Measurements from ENCODE around the gene ESYT2. TPM values are rescaled to one million over a fixed set of nuclear protein-coding genes. Genes with fewer than 3 reads are reported as not detected.
A peak's percentile ranks its signal among the peaks of the same experiment; 100 is the strongest.
"Not testable (repeated sequence)": the region's sequence is repeated elsewhere in the genome, so short reads cannot be mapped to it uniquely, and the experiment has no call there.

Gene ESYT2
- total RNA-seq, 2 donors from 2014 or later: 60.0 to 75.9 TPM

- H3K4me1 ChIP-seq: peaks cover 0 to 18% of the 10 kb centered on the region in 2 donors
Observed at GRCh38 chr7:158705234-158705850, 124.0 kb downstream of the ESYT2 start.

GRCh38 chr7:158704524-158705233 is 124.6 kb downstream of the ESYT2 start, which contains the start of gene NCAPG2:
Gene NCAPG2 (minus strand): TSS chr7:158704804. CDS start chr7:158701899, 2,905 bp downstream.
- peak within 1 kb of the TSS; percentile 59 to 84 for H3K4me3 ChIP-seq
- no peaks in the 10 kb centered on the region for H3K36me3 ChIP-seq
- H3K27ac ChIP-seq: peak within 1 kb of the TSS; percentile 75 to 87
- peak in 1 of 2 donors; percentile 47 for TF ChIP-seq CTCF (IDR thresholded peaks at IDR 0.05)
- H3K9me3 ChIP-seq: no peaks in the 10 kb centered on the region
- DNase-seq (ENCODE audit: low spot score): peak; percentile 96
- H3K4me1 ChIP-seq: peaks cover 0 to 18% of the 10 kb centered on the region in 2 donors
- no peaks in the 10 kb centered on the region for H3K27me3 ChIP-seq

More at GRCh38 chr7:158705234-158705850, 124.0 kb downstream of the ESYT2 start:
- DNase-seq (ENCODE audit: low spot score): no peak
- H3K36me3 ChIP-seq: no peaks in the 10 kb centered on the region
- no peaks in the 10 kb centered on the region for H3K27me3 ChIP-seq
- peak overlapping the region; percentile 59 to 84 for H3K4me3 ChIP-seq
- H3K27ac ChIP-seq: peak overlapping the region; percentile 75 to 87
- no peak for TF ChIP-seq CTCF (IDR thresholded peaks at IDR 0.05)
- no peaks in the 10 kb centered on the region for H3K9me3 ChIP-seq

DNA sequence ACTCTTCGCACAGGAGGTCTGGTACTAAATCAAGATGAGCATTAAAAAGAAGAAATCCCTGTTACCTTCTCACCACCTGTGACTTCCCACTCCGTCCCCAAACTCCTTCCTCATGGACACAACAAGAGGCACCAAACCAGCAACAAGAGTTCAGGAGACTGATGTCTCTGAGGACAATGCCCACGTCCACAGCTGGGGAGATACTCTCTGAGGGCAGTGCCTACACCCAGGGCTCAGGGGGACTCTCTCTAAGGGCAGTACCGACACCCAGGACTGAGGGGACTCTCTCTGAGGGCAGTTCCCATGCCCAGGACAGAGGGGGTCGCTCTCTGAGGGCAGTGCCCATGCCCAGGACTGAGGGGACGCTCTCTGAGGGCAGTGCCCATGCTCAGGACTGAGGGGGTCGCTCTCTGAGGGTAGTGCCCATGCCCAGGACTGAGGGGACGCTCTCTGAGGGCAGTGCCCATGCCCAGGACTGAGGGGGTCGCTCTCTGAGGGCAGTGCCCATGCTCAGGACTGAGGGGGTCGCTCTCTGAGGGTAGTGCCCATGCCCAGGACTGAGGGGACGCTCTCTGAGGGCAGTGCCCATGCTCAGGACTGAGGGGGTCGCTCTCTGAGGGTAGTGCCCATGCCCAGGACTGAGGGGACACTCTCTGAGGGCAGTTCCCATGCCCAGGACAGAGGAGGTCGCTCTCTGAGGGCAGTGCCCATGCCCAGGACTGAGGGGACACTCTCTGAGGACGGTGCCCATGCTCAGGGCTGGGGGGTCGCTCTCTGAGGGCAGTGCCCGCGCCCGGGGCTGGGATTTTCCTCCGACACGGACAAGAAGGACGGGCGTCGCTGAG is 125.4 kb downstream of the ESYT2 start:
- H3K36me3 ChIP-seq; DNase-seq (ENCODE audit: low spot score): not testable (repeated sequence)
- peak overlapping the region in 1 of 2 donors; percentile 87 for H3K27ac ChIP-seq

DNA sequence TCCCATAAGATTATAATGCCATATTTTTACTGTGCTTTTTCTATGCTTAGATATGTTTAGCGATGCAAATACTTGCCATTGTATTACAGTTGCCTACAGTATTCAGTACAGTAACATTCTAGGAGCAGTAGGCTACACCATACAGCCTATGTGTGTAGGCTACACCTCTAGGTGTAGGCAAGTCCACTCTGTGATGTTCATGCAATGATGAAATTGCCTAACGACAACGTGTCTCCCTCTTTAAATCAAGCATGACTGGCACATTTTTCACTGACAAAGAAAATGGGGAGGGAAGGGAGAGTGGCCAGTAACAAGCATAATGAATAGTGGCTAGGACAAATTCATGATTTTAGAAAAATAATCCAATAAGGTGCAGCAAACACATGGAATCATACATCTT is 126.4 kb downstream of the ESYT2 start:
- no peaks in the 10 kb centered on the region for H3K27me3 ChIP-seq
- no peak overlapping the region for H3K27ac ChIP-seq
- no peak for DNase-seq (ENCODE audit: low spot score)
- peaks cover 0 to 18% of the 10 kb centered on the region in 2 donors for H3K4me1 ChIP-seq
- no peaks in the 10 kb centered on the region for H3K9me3 ChIP-seq
- H3K36me3 ChIP-seq: no peaks in the 10 kb centered on the region
- TF ChIP-seq CTCF (IDR thresholded peaks at IDR 0.05): no peak
- no peak overlapping the region for H3K4me3 ChIP-seq

More for the DNA sequence above, 125.4 kb downstream of the ESYT2 start:
- H3K4me1 ChIP-seq: peaks cover 0 to 18% of the 10 kb centered on the region in 2 donors
- not testable (repeated sequence) for H3K9me3 ChIP-seq, H3K27me3 ChIP-seq
- H3K4me3 ChIP-seq: peak overlapping the region; percentile 59 to 84

GRCh38 chr7:158702196-158702595 is 127.1 kb downstream of the ESYT2 start:
- Histone ChIP-seq H3K36me3 (no peaks in the 10 kb centered on the region), H3K4me3 (no peak overlapping the region), H3K27ac (no peak overlapping the region), H3K9me3 (no peaks in the 10 kb centered on the region), H3K4me1 (peaks cover 0 to 18% of the 10 kb centered on the region in 2 donors), H3K27me3 (no peaks in the 10 kb centered on the region)
- no peak for DNase-seq (ENCODE audit: low spot score)
- no peak for TF ChIP-seq CTCF (IDR thresholded peaks at IDR 0.05)

DNA sequence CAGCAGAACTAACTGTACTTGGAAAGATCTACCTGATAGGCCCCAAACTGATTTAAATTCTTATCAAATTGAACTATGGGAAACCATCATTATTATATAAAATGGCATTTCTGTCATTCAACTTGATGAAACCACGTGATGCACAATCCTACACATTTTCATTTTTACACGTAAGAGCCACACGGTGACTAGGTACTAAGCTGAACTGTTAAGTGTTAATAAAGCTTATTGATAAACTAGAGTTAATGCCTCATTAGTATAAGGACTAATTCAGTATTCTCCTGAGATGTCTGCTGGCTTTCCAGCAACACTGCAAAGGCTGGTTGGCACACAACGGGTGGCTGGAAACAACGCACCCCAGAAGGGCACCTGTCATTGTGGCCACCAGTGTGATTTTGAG is 129.3 kb downstream of the ESYT2 start:
- Histone ChIP-seq H3K4me1 (peaks cover 0 to 20% of the 10 kb centered on the region in 2 donors), H3K27me3 (no peaks in the 10 kb centered on the region), H3K36me3 (no peaks in the 10 kb centered on the region), H3K9me3 (no peaks in the 10 kb centered on the region), H3K4me3 (no peak overlapping the region), H3K27ac (no peak overlapping the region)
- no peak for TF ChIP-seq CTCF (IDR thresholded peaks at IDR 0.05)
- no peak for DNase-seq (ENCODE audit: low spot score)

Measured in right atrium auricular region (tissue), 2 donors.